ENCODE results near the gene SMYD2.

DNA sequence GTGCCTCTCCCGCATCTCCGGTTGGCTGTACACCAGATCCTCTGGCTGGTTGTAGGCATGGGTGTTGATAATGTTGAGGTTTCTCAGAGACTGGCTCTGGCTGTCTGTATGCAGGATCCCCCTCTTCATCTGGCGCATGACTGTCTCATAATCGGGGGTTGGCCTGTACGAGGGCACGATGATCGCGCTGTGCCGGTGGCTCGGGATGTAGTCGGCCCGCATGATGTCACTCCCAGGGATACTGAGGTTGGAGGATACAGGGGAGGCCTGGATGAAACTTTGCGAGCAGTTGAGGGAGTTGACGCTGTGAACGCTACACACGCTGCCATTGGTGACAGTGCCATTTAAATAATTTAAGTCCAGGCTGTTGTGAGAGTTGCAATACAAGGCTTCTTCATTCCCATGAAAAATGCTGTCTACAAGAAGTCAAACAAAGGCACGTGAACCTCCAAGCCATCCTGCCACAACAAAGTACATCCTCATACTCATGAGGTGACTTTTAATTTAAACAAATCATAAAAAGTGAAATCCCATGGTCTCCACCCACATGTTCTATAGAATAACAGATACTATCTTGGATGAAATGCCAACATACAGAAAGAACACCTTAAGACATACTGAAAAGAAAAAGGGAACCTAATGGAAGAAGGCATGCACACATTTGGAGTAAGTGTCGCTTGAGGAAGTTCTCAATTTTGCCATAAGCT lies 103.6 kb downstream of the SMYD2 start:
- TF ChIP-seq, protein P1, sequence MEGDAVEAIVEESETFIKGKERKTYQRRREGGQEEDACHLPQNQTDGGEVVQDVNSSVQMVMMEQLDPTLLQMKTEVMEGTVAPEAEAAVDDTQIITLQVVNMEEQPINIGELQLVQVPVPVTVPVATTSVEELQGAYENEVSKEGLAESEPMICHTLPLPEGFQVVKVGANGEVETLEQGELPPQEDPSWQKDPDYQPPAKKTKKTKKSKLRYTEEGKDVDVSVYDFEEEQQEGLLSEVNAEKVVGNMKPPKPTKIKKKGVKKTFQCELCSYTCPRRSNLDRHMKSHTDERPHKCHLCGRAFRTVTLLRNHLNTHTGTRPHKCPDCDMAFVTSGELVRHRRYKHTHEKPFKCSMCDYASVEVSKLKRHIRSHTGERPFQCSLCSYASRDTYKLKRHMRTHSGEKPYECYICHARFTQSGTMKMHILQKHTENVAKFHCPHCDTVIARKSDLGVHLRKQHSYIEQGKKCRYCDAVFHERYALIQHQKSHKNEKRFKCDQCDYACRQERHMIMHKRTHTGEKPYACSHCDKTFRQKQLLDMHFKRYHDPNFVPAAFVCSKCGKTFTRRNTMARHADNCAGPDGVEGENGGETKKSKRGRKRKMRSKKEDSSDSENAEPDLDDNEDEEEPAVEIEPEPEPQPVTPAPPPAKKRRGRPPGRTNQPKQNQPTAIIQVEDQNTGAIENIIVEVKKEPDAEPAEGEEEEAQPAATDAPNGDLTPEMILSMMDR (IDR thresholded peaks at IDR 0.05): no peak
- TF ChIP-seq POLR2A (IDR thresholded peaks at IDR 0.05): no peak

Data from testis (tissue), 2 donors.